WTC11 (cell line): Measurements from ENCODE around the gene AMOTL1. TPM values are rescaled to one million over a fixed set of nuclear protein-coding genes. Genes with fewer than 3 reads are reported as not detected.

ENCODE experiments used
- ATAC-seq: fragments of 200-7000 bp; cut with Tn5 transposase; 2 replicates; pipeline ENCODE4 v1.10.0; 2021; ENCODE audit warnings: mild to moderate bottlenecking, moderate library complexity
- CTCF ChIA-PET: fragments of 300-600 bp; sonication (Branson Sonifier 250); formaldehyde crosslinking; loops from one replicate; lab custom pipeline; 2021; ENCODE audit warnings: antibody characterized with exemption; lab: Charles Lee
- POLR2A ChIA-PET: fragments of 350-600 bp; sonication (Branson Sonifier 250); formaldehyde crosslinking; loops from one replicate; lab custom pipeline; 2021; ENCODE audit warnings: antibody characterized with exemption; lab: Charles Lee
- DNase-seq: peaks from one replicate; pipeline ENCODE4 v3.0.0; 2021; ENCODE audit warnings: low spot score
- H3K27ac Mint-ChIP-seq: 2 replicates; pipeline ENCODE4 v1.8.0; 2021; ENCODE audit warnings: mixed read lengths
- H3K27me3 Mint-ChIP-seq: 2 replicates; pipeline ENCODE4 v1.8.0; 2021; ENCODE audit warnings: low read depth, mild to moderate bottlenecking, moderate library complexity, mixed read lengths
- H3K36me3 Mint-ChIP-seq: 2 replicates; pipeline ENCODE4 v1.8.0; 2021; ENCODE audit warnings: mixed read lengths
- H3K4me1 Mint-ChIP-seq: 2 replicates; pipeline ENCODE4 v1.8.0; 2022; ENCODE audit warnings: mixed read lengths
- H3K4me3 Mint-ChIP-seq: 2 replicates; pipeline ENCODE4 v1.8.0; 2021; ENCODE audit warnings: mild to moderate bottlenecking, moderate library complexity, mixed read lengths
- H3K9me3 Mint-ChIP-seq: 2 replicates; pipeline ENCODE4 v1.8.0; 2021; ENCODE audit warnings: mixed read lengths
- ARID4B ChIP-seq: sonication (generic); formaldehyde crosslinking; IDR thresholded peaks from 2 replicates; pipeline ENCODE4 v1.8.0; 2023; ENCODE audit warnings: missing genetic modification reagents, mild to moderate bottlenecking, borderline replicate concordance
- FOXJ3 ChIP-seq: sonication (generic); formaldehyde crosslinking; IDR thresholded peaks from 2 replicates; pipeline ENCODE4 v1.9.0; 2021; ENCODE audit warnings: missing genetic modification reagents, mild to moderate bottlenecking, borderline replicate concordance
- GABPB1 ChIP-seq: sonication (generic); formaldehyde crosslinking; IDR thresholded peaks from 2 replicates; pipeline ENCODE4 v1.8.1; 2023; ENCODE audit warnings: mild to moderate bottlenecking, missing genetic modification reagents
- JAZF1 ChIP-seq: fragments of 250-450 bp; sonication (Bioruptor Pico); IDR thresholded peaks from 2 replicates; pipeline ENCODE4 v1.9.0; 2021; ENCODE audit warnings: moderate library complexity, mild to moderate bottlenecking, inconsistent platforms
- MLX ChIP-seq: sonication (generic); formaldehyde crosslinking; IDR thresholded peaks from 2 replicates; pipeline ENCODE4 v1.8.1; 2023; ENCODE audit warnings: mild to moderate bottlenecking, missing genetic modification reagents, moderate library complexity
- PRDM15 ChIP-seq: sonication (generic); formaldehyde crosslinking; IDR thresholded peaks from 2 replicates; pipeline ENCODE4 v1.8.0; 2022; ENCODE audit warnings: missing genetic modification reagents
- SMAD3 ChIP-seq: sonication (generic); formaldehyde crosslinking; IDR thresholded peaks from 2 replicates; pipeline ENCODE4 v1.8.0; 2022; ENCODE audit warnings: missing genetic modification reagents, mild to moderate bottlenecking, borderline replicate concordance
- SOX15 ChIP-seq: fragments of 250-450 bp; sonication (Bioruptor Pico); IDR thresholded peaks from 2 replicates; pipeline ENCODE4 v1.9.0; 2021; ENCODE audit warnings: mild to moderate bottlenecking
- TCF7 ChIP-seq: sonication (generic); formaldehyde crosslinking; IDR thresholded peaks from 2 replicates; pipeline ENCODE4 v1.8.0; 2022; ENCODE audit warnings: mild to moderate bottlenecking, low read depth, missing genetic modification reagents, moderate library complexity
- TEAD1 ChIP-seq: sonication (generic); formaldehyde crosslinking; IDR thresholded peaks from 2 replicates; pipeline ENCODE4 v1.8.0; 2022; ENCODE audit warnings: mild to moderate bottlenecking, missing genetic modification reagents
- TP53 ChIP-seq: sonication (generic); formaldehyde crosslinking; IDR thresholded peaks from 2 replicates; pipeline ENCODE4 v1.8.1; 2023; ENCODE audit warnings: mild to moderate bottlenecking, missing genetic modification reagents
- USF2 ChIP-seq: sonication (generic); formaldehyde crosslinking; IDR thresholded peaks from 2 replicates; pipeline ENCODE4 v1.8.1; 2023; ENCODE audit warnings: mild to moderate bottlenecking, missing genetic modification reagents, moderate library complexity
- ZBTB43 ChIP-seq: sonication (generic); formaldehyde crosslinking; IDR thresholded peaks from 2 replicates; pipeline ENCODE4 v1.8.1; 2023; ENCODE audit warnings: mild to moderate bottlenecking, missing genetic modification reagents
- ZNF138 ChIP-seq: sonication (generic); formaldehyde crosslinking; conservative IDR thresholded peaks from 2 replicates; pipeline ENCODE4 v1.8.1; 2022; ENCODE audit warnings: mild to moderate bottlenecking, moderate library complexity, missing genetic modification reagents
- ZNF232 ChIP-seq: sonication (generic); formaldehyde crosslinking; IDR thresholded peaks from 2 replicates; pipeline ENCODE4 v1.8.0; 2022; ENCODE audit warnings: mild to moderate bottlenecking, missing genetic modification reagents
- ZNF263 ChIP-seq: sonication (generic); formaldehyde crosslinking; IDR thresholded peaks from 2 replicates; pipeline ENCODE4 v1.8.1; 2022; ENCODE audit warnings: low read depth, mild to moderate bottlenecking, moderate library complexity, missing genetic modification reagents
- ZNF423 ChIP-seq: fragments of 250-450 bp; sonication (Bioruptor Pico); IDR thresholded peaks from 2 replicates; pipeline ENCODE4 v2.1.2; 2022; ENCODE audit warnings: mild to moderate bottlenecking, moderate library complexity
- ZSCAN18 ChIP-seq: fragments of 250-450 bp; sonication (Bioruptor Pico); IDR thresholded peaks from 2 replicates; pipeline ENCODE4 v2.1.2; 2022; ENCODE audit warnings: mild to moderate bottlenecking, moderate library complexity
- total RNA-seq: library from RNA; stranded (reverse); gene quantifications from 3 replicates; pipeline ENCODE4 v1.2.3, GENCODE V29; 2021

The AMOTL1 gene
- total RNA-seq, 1 experiment from 2014 or later = 39.8 TPM

GRCh38 chr11:94751786-94752185, 16.4 kb upstream of the AMOTL1 start (continued):
- no peak for TF ChIP-seq ZSCAN18 (CRISPR knock-in tag)

- Mint-ChIP-seq H3K36me3 (no peaks in the 10 kb centered on the region), H3K4me1 (peaks cover 38% of the 10 kb centered on the region), H3K27ac (no peak overlapping the region), H3K27me3 (no peaks in the 10 kb centered on the region; the same call in 1 of the 2 replicates), H3K4me3 (no peak overlapping the region), H3K9me3 (no peaks in the 10 kb centered on the region)
- ATAC-seq (no peak), DNase-seq (no peak)
- no peak for TF ChIP-seq SOX15 (CRISPR knock-in tag)
- TF ChIP-seq TP53 = no peak
- no peak for TF ChIP-seq TEAD1 (CRISPR knock-in tag)
- TF ChIP-seq PRDM15 (CRISPR knock-in tag) = no peak
- TF ChIP-seq USF2 (CRISPR knock-in tag) = no peak
- TF ChIP-seq ZNF232 (CRISPR knock-in tag) = no peak
- no peak for TF ChIP-seq ARID4B (CRISPR knock-in tag)
- no peak for TF ChIP-seq SMAD3
- no peak for TF ChIP-seq TCF7
- TF ChIP-seq JAZF1 (CRISPR knock-in tag) = no peak
- no peak for TF ChIP-seq ZNF138 (CRISPR knock-in tag)
- TF ChIP-seq GABPB1 (CRISPR knock-in tag) = no peak
- no peak for TF ChIP-seq ZBTB43 (CRISPR knock-in tag)
- TF ChIP-seq ZNF423 (CRISPR knock-in tag) = no peak
- no peak for TF ChIP-seq MLX (CRISPR knock-in tag)
- no peak for TF ChIP-seq FOXJ3 (CRISPR knock-in tag)
- no peak for TF ChIP-seq ZNF263 (CRISPR knock-in tag)
- ChIA-PET CTCF (interaction anchor here (0.7 kb wide), 1 partner anchor 661 kb away, joined by 3 read pairs; no protein-coding TSS in a partner anchor), POLR2A (interaction anchor here (0.7 kb wide), 1 partner anchor 13 kb away, joined by 3 read pairs; no protein-coding TSS in a partner anchor)
These were observed 14.5 kb upstream of the AMOTL1 start for GRCh38 chr11:94753630-94754029.
